ENCODE measurements around the gene DICER1. TPM values are rescaled to one million over a fixed set of nuclear protein-coding genes. Genes with fewer than 3 reads are reported as not detected.

DICER1 gene
- total RNA-seq, 1 donor from 2014 or later = 118 TPM

DNA sequence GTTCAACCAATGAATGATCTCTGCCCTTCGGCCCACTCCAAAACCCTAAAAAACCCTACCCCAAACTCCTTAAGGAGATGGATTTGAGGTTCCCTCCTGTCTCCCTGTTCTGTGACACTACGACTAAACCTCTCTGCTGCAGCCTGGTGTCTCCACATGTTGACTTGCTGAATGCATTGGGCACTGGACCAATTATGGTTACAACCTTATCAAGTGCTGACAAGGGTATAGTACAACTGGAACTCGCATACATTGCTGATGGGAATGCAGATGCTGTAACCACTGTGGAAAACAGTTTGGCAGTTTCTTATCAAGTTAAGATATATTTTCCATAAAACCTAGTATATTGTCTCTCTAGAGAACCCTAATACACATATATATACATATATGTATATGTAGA lies 6.3 kb upstream of the DICER1 start:
- peaks cover 22% of the 10 kb centered on the region for H3K4me1 Mint-ChIP-seq (ENCODE audit: low read depth)
- peaks cover 7% of the 10 kb centered on the region for H3K36me3 Mint-ChIP-seq (ENCODE audit: insufficient read depth)
- H3K27ac Mint-ChIP-seq = no peak overlapping the region
- no peak for DNase-seq (ENCODE audit: low spot score, unreplicated experiment)
- peaks cover 15% of the 10 kb centered on the region for H3K9me3 Mint-ChIP-seq (ENCODE audit: low read depth)
- H3K4me3 Mint-ChIP-seq (ENCODE audit: low read depth) = no peak overlapping the region
- TF ChIP-seq, protein P1, sequence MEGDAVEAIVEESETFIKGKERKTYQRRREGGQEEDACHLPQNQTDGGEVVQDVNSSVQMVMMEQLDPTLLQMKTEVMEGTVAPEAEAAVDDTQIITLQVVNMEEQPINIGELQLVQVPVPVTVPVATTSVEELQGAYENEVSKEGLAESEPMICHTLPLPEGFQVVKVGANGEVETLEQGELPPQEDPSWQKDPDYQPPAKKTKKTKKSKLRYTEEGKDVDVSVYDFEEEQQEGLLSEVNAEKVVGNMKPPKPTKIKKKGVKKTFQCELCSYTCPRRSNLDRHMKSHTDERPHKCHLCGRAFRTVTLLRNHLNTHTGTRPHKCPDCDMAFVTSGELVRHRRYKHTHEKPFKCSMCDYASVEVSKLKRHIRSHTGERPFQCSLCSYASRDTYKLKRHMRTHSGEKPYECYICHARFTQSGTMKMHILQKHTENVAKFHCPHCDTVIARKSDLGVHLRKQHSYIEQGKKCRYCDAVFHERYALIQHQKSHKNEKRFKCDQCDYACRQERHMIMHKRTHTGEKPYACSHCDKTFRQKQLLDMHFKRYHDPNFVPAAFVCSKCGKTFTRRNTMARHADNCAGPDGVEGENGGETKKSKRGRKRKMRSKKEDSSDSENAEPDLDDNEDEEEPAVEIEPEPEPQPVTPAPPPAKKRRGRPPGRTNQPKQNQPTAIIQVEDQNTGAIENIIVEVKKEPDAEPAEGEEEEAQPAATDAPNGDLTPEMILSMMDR (IDR thresholded peaks at IDR 0.05; ENCODE audit: unreplicated experiment) = no peak
- H3K27me3 Mint-ChIP-seq = no peaks in the 10 kb centered on the region

DNA sequence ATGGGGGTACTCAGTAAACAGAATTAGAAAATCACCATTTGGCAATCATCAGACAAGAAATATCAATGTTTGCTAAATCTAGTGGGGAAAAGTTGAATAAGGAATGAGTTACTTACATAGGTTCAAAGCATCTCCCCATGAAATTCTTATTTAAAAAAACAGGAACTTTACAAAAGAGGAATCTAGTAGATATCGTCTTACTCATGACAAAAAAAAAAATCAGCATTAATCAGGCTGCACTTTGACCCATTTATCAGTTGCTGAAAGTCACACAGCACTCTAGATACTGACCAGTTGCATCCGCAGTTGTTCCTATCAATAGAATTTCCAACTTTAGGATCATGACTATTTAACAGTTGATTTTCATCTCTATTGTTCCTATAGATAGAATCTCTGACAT lies 5.8 kb upstream of the DICER1 start:
- Mint-ChIP-seq H3K9me3 (ENCODE audit: low read depth) (peaks cover 14% of the 10 kb centered on the region), H3K4me1 (ENCODE audit: low read depth) (peaks cover 22% of the 10 kb centered on the region), H3K36me3 (ENCODE audit: insufficient read depth) (peaks cover 6% of the 10 kb centered on the region), H3K4me3 (ENCODE audit: low read depth) (no peak overlapping the region), H3K27me3 (no peaks in the 10 kb centered on the region), H3K27ac (no peak overlapping the region)
- TF ChIP-seq, protein P1 (IDR thresholded peaks at IDR 0.05; ENCODE audit: unreplicated experiment) = no peak
- DNase-seq (ENCODE audit: low spot score, unreplicated experiment) = no peak

DNA sequence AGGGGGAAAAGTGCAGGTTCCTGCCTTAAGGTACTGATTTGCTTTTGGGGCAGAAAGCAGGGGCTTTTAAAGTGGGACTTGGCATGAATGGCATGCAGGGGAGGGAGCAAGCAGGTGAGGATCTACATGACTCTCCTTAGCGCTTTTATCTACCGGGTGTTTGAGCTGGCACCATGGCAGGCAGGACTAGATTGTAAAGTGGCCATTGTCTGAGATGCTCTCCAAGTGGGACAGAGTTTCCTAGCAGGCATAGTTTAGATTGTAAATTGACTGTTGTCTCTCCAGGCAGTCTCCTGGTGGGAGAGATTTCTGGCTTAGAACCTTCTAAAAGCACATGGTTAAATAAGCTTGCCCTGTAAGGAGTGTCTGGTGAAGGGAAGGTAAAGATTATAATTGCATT lies 5.3 kb upstream of the DICER1 start:
- Mint-ChIP-seq H3K27me3 (no peaks in the 10 kb centered on the region), H3K9me3 (ENCODE audit: low read depth) (peaks cover 14% of the 10 kb centered on the region), H3K36me3 (ENCODE audit: insufficient read depth) (peaks cover 3% of the 10 kb centered on the region), H3K4me3 (ENCODE audit: low read depth) (no peak overlapping the region), H3K27ac (peak overlapping the region; percentile 4), H3K4me1 (ENCODE audit: low read depth) (peaks cover 26% of the 10 kb centered on the region)
- TF ChIP-seq, protein P1 (IDR thresholded peaks at IDR 0.05; ENCODE audit: unreplicated experiment) = no peak
- DNase-seq (ENCODE audit: low spot score, unreplicated experiment) = no peak

DNA sequence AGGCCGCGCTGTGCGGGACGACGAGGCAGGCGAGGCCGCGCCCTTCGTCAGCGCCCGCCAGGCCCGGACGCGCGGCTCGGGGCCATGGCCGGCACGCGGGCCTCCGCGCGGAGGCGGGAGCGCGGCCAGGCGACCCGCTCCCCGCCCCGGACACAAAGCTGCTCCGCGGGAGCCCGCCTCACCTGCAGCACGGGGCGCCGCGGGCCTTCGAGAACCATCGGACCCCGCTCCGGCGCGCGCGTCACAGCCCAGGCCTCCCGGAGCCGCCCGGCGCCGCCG lies 342 bp downstream of the DICER1 start:
- Mint-ChIP-seq H3K9me3 (ENCODE audit: low read depth) (no peaks in the 10 kb centered on the region), H3K27ac (no peak overlapping the region), H3K4me3 (ENCODE audit: low read depth) (peak overlapping the region; percentile 91), H3K27me3 (no peaks in the 10 kb centered on the region), H3K36me3 (ENCODE audit: insufficient read depth) (peaks cover 3% of the 10 kb centered on the region), H3K4me1 (ENCODE audit: low read depth) (peaks cover 37% of the 10 kb centered on the region)
- TF ChIP-seq, protein P1 (IDR thresholded peaks at IDR 0.05; ENCODE audit: unreplicated experiment) = no peak
- DNase-seq (ENCODE audit: low spot score, unreplicated experiment) = no peak

DNA sequence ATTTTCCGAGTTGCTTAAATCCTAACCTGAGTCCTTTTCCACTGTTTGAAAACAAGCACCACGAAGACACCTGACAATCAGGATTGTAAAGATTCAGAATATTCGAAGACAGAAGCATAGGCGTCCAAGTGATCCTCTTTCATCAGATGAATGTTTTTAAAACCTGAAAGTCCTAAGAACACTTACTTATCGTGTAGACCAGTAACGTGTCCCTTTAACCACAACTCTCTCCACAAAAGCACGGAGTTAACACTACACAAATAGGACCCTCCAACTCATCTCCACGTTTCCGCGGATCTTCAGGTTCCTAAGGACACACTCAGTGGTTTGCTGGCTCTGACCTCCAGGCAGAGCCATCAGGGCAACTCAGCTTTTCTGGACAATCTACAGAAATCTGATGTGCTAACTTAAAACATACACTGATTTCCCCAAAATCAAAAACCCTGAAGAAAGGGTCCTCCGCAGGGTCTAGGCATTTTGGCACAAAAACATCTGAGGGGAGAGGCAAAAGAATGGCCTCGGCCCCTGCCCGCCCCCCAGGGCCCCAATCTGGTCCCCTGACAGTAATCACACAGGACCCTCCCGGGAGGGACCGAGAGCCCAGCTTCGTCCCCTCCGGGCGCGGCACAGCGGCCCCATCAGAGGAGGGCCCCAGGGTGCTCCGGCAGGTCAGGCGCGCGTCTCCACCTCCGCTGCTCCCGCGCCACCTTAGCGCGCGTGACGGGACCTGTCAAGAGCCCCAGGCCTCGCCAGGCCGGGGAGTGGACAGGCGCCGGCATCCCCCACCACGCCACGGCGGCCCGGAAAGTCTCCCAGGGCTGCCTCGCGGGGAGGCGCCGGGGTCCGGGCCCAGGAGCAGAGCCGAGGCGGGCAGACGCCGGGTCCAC lies 925 bp downstream of the DICER1 start:
- TF ChIP-seq, protein P1 (IDR thresholded peaks at IDR 0.05; ENCODE audit: unreplicated experiment) = no peak
- peak; percentile 36 for DNase-seq (ENCODE audit: low spot score, unreplicated experiment)
- peak overlapping the region; percentile 94 for H3K27ac Mint-ChIP-seq
- H3K4me3 Mint-ChIP-seq (ENCODE audit: low read depth) = peak overlapping the region; percentile 82
- H3K36me3 Mint-ChIP-seq (ENCODE audit: insufficient read depth) = peaks cover 3% of the 10 kb centered on the region
- no peaks in the 10 kb centered on the region for H3K9me3 Mint-ChIP-seq (ENCODE audit: low read depth)
- H3K4me1 Mint-ChIP-seq (ENCODE audit: low read depth) = peaks cover 33% of the 10 kb centered on the region
- no peaks in the 10 kb centered on the region for H3K27me3 Mint-ChIP-seq
